HUES6 (cell line): ENCODE measurements around the gene CAPSL.

Experiments
- H3K27ac ChIP-seq: 2 replicates; pipeline ENCODE4 v1.7.0; 2013; ENCODE audit warnings: low read depth, mild to moderate bottlenecking, low read length, inconsistent platforms
- H3K27me3 ChIP-seq: 2 replicates; pipeline ENCODE4 v1.6.1; 2013; ENCODE audit warnings: low read length; ENCODE audit not compliant: control insufficient read depth, insufficient read depth
- H3K36me3 ChIP-seq: 2 replicates; pipeline ENCODE4 v1.6.1; 2013; ENCODE audit warnings: low read length; ENCODE audit not compliant: control insufficient read depth, insufficient read depth
- H3K4me1 ChIP-seq: 2 replicates; pipeline ENCODE4 v1.6.1; 2013; ENCODE audit warnings: low read length; ENCODE audit not compliant: control insufficient read depth, insufficient read depth
- H3K4me3 ChIP-seq: 2 replicates; pipeline ENCODE4 v1.5.1; 2013; ENCODE audit warnings: low read depth, low read length
- H3K9ac ChIP-seq: one replicate; pipeline ENCODE4 v1.6.1; 2013; ENCODE audit warnings: mild to moderate bottlenecking, low read length
- H3K9me3 ChIP-seq: 2 replicates; pipeline ENCODE4 v1.6.1; 2013; ENCODE audit warnings: low read depth, low read length; ENCODE audit not compliant: control insufficient read depth, insufficient read depth

Gene CAPSL

GRCh38 chr5:35947085-35947484 lies 8.7 kb upstream of the CAPSL start:
- Histone ChIP-seq H3K36me3 (no peaks in the 10 kb centered on the region), H3K27me3 (no peaks in the 10 kb centered on the region), H3K9ac (no peak overlapping the region), H3K27ac (no peak overlapping the region), H3K4me1 (no peaks in the 10 kb centered on the region), H3K9me3 (no peaks in the 10 kb centered on the region), H3K4me3 (no peak overlapping the region)

DNA sequence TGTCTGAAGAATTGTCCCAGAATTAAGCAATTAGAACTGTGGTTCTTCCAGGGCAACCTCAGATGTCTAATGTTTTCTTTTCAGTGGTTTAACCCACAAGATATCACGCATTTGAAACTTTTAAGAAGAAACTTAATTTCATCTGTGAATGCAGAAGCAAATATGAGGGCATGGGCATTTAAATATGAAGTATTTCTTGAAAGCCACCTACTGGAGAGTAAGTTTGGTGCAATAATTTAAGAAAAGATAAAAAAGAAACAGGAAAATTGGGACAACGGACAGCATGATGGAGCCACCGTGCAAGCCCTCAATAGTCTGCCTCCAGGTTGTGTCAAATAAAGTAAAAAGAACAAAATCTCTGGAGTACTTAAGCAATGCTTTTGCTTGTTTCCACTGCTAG lies 1.2 kb upstream of the CAPSL start:
- no peaks in the 10 kb centered on the region for H3K36me3 ChIP-seq
- no peaks in the 10 kb centered on the region for H3K4me1 ChIP-seq
- no peak overlapping the region for H3K9ac ChIP-seq
- no peak overlapping the region for H3K27ac ChIP-seq
- peaks cover 21% of the 10 kb centered on the region for H3K27me3 ChIP-seq
- no peak overlapping the region for H3K4me3 ChIP-seq
- H3K9me3 ChIP-seq, result no peaks in the 10 kb centered on the region

DNA sequence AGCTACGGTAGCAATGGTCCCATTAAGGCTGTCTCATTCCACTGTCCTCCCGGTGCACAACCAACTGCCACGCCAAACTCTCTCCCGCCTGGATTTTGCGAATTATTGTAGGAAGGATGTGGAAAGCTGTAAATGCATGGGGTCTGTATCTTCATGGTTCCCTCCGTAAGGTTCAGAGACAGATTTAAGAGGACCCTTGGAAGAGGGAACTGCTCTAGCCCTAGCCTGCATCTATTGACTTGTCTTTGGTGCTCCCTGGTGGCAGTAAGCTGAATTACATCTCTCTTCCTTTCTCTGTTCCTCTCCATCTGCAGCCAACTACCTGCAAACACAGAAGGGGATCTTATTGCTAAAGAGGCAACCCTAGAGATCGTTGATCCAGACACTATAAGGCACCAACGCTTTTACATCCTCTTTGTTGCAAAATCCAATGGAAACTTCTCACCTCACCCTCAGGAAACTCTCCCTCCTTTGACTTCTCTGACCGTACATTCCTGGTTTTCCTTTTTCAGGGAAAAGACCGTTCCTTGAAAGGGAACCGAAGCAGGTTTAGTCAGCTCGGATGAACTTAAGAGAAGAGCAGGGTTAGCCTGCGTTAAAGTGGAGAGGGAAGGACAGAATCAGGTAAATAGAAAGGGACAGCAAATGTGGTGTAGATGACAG lies 11.9 kb downstream of the CAPSL start:
- H3K36me3 ChIP-seq, result no peaks in the 10 kb centered on the region
- H3K27me3 ChIP-seq, result peaks cover 79% of the 10 kb centered on the region
- no peak overlapping the region; the same call in 1 of the 2 replicates for H3K4me3 ChIP-seq
- no peak overlapping the region for H3K27ac ChIP-seq
- no peaks in the 10 kb centered on the region; the same call in 1 of the 2 replicates for H3K4me1 ChIP-seq
- no peak overlapping the region for H3K9ac ChIP-seq
- H3K9me3 ChIP-seq, result no peaks in the 10 kb centered on the region

- Histone ChIP-seq H3K4me3 (no peak overlapping the region), H3K27me3 (peaks cover 76% of the 10 kb centered on the region), H3K36me3 (no peaks in the 10 kb centered on the region), H3K4me1 (no peaks in the 10 kb centered on the region; the same call in 1 of the 2 replicates), H3K9me3 (no peaks in the 10 kb centered on the region), H3K9ac (no peak overlapping the region), H3K27ac (no peak overlapping the region)
Observed at GRCh38 chr5:35924950-35925722, 13.3 kb downstream of the CAPSL start.

DNA sequence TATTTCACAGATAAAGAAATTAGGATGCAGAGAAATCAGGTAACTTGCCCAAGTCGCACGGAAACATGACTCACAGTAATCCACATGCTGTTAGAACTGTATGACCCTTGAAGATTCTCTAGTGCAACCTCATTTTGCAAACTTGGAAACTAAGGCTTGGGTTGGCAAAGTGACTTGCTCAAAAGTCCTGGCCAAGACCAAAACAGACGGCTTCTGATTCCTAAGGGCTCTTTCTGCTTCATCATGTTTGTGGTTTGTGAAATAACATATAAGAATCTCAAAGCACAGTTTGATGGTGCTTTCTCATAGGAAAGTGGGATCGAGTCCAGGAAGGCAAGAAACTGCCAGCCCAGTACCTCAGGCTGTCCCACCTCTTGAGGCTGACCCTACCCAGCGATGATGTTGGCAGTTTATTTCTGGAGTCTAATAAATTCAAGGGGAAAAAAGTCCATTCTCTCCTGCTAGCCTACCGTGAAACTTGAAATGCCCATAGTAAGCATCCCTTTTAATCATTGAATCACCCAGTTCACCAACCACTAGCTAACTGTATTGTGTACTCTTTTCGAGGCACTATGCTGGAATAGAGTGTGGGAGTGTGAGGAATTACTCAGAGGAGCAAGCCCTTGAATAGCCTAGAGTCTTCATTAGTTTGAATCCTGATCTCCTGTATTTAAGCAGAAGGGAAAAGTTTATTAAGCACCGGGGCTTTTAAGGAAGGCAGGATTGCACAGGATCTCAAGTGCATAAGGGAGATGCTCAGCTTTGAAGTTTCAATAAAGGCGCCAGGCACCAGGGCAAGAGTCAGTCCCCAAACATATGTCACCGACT lies 14.1 kb downstream of the CAPSL start:
- no peak overlapping the region for H3K9ac ChIP-seq
- H3K27me3 ChIP-seq, result peaks cover 73% of the 10 kb centered on the region
- H3K27ac ChIP-seq, result no peak overlapping the region
- no peak overlapping the region for H3K4me3 ChIP-seq
- H3K36me3 ChIP-seq, result no peaks in the 10 kb centered on the region
- no peaks in the 10 kb centered on the region for H3K9me3 ChIP-seq
- H3K4me1 ChIP-seq, result no peaks in the 10 kb centered on the region; the same call in 1 of the 2 replicates

GRCh38 chr5:35922468-35922867 lies 16.0 kb downstream of the CAPSL start:
- Histone ChIP-seq H3K27ac (no peak overlapping the region), H3K4me3 (no peak overlapping the region), H3K27me3 (peaks cover 56% of the 10 kb centered on the region), H3K9me3 (no peaks in the 10 kb centered on the region), H3K36me3 (no peaks in the 10 kb centered on the region), H3K9ac (no peak overlapping the region), H3K4me1 (no peaks in the 10 kb centered on the region; the same call in 1 of the 2 replicates)

DNA sequence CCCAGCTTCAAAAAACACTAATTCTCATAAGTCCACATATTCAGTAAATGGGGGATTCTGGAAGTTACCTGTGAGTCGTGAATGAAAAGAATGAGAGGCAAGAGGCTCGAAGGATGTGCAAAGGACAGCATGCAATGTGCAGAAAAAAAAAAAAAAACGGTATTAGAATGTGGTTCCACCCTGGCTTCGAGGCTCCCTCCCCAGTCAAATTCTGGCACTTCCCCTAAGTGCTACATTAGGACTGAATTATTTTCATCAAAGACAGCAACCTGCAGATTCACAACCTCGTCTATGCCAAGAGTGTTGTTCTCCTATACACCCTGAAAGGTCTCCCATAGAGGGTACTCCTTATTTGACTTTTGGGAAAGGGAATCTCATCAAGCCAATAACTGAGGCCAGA lies 16.5 kb downstream of the CAPSL start:
- H3K27me3 ChIP-seq, result peaks cover 51% of the 10 kb centered on the region
- H3K36me3 ChIP-seq, result no peaks in the 10 kb centered on the region
- H3K4me1 ChIP-seq, result no peaks in the 10 kb centered on the region; the same call in 1 of the 2 replicates
- no peaks in the 10 kb centered on the region for H3K9me3 ChIP-seq
- H3K4me3 ChIP-seq, result no peak overlapping the region
- H3K27ac ChIP-seq, result no peak overlapping the region
- H3K9ac ChIP-seq, result no peak overlapping the region

- Histone ChIP-seq H3K9ac (no peak overlapping the region), H3K4me1 (no peaks in the 10 kb centered on the region), H3K4me3 (no peak overlapping the region), H3K9me3 (no peaks in the 10 kb centered on the region), H3K36me3 (no peaks in the 10 kb centered on the region), H3K27ac (no peak overlapping the region), H3K27me3 (peaks cover 42% of the 10 kb centered on the region)
Observed at GRCh38 chr5:35920890-35921289, 17.5 kb downstream of the CAPSL start.

DNA sequence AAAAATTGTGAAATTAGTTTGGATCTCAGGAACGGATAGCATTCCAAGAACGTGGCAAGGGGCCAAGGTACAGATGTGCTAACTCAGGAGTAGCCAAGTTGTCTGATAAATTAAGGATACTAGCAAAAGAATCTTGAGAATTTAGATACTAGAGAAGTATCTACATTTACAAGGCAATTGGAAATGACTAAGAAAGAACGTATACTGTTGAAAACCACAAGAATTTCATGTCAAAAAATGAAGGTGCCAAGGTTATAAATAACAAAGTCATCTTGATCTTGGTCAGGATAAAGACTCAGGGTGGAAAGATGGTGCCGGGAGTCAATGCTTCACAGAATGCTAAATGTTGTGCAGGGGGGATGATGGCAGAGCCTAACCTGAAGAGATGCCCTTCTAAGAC lies 19.2 kb downstream of the CAPSL start:
- Histone ChIP-seq H3K27me3 (peaks cover 25% of the 10 kb centered on the region), H3K9me3 (no peaks in the 10 kb centered on the region), H3K36me3 (no peaks in the 10 kb centered on the region), H3K4me3 (no peak overlapping the region), H3K27ac (no peak overlapping the region), H3K4me1 (no peaks in the 10 kb centered on the region), H3K9ac (no peak overlapping the region)

DNA sequence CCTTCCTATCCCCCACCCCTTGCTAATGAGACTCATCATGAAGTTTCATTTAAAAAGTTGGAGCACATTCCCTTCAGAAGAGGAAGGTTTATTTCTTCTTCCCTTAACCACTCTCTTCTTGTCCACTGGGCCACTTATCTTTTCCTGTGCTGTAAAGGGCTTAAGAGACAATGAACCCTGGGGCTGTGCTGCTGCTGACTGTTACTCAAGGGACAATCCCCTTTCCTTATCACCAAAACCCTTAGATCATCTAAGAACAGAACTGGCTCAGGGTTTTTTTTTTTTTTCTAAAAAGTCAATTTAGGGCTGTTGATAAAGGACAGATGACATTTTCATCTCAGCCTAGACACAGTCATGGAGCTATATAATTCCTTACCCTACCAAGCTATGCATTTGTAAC lies 29.6 kb downstream of the CAPSL start:
- Histone ChIP-seq H3K9me3 (peaks cover 15% of the 10 kb centered on the region), H3K27ac (no peak overlapping the region), H3K9ac (no peak overlapping the region), H3K4me1 (peaks cover 8% of the 10 kb centered on the region), H3K4me3 (no peak overlapping the region), H3K36me3 (no peaks in the 10 kb centered on the region), H3K27me3 (no peaks in the 10 kb centered on the region)

DNA sequence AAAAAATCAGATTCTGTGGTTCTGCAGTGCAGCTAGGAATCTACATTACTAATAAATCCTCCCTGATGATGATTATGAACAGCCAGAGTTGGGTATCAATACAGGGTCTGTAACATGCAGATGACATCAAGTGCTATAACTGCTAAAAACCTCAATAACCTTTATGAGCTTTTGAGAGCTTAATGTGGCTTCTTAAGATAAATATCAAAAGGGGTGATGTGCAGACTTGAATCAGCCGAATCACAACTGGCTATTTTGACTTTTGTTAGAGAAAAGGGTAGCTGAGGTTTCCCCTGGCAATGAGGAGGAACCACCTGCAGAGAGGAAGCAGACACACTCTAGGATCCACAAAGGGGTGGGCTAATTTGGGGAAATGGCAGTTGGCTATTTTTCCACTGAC lies 30.2 kb downstream of the CAPSL start:
- Histone ChIP-seq H3K9me3 (peaks cover 15% of the 10 kb centered on the region), H3K27me3 (no peaks in the 10 kb centered on the region), H3K4me1 (peaks cover 8% of the 10 kb centered on the region), H3K36me3 (no peaks in the 10 kb centered on the region), H3K27ac (no peak overlapping the region), H3K9ac (no peak overlapping the region), H3K4me3 (no peak overlapping the region)
